Bronchial epithelial cell (primary cell): ENCODE data around the gene GGA3. TPM values are rescaled to one million over a fixed set of nuclear protein-coding genes. Genes with fewer than 3 reads are reported as not detected.
A peak's percentile ranks its signal among the peaks of the same experiment; 100 is the strongest.

Experiments
- DNase-seq: peaks from one replicate; pipeline ENCODE4 v3.0.0-alpha.2; 2010; ENCODE audit warnings: low read depth
- FAIRE-seq: peaks from 2 replicates; lab custom pipeline; 2011; peaks lifted over from hg19 to GRCh38; lab: Jason Lieb, UNC
- H3K27me3 ChIP-seq: 2 replicates; pipeline ENCODE4 v1.5.1; 2011; ENCODE audit warnings: low read length; ENCODE audit not compliant: control insufficient read depth, insufficient read depth
- H3K36me3 ChIP-seq: 2 replicates; pipeline ENCODE4 v1.5.1; 2011; ENCODE audit warnings: low read length; ENCODE audit not compliant: control insufficient read depth, insufficient read depth
- H3K4me3 ChIP-seq: 2 replicates; pipeline ENCODE4 v1.5.1; 2011; ENCODE audit warnings: mild to moderate bottlenecking, low read depth, low read length, control low read depth
- total RNA-seq: library from RNA; depleted of rRNA; stranded (reverse); fragments of >200 nt; gene quantifications from 2 replicates; pipeline ENCODE4 v1.2.1, GENCODE V29; 2014
- TF ChIP-seq, protein P1 (sequence below): IDR thresholded peaks from 2 replicates; pipeline ENCODE4 v1.5.1; 2011; ENCODE audit warnings: mild to moderate bottlenecking, moderate library complexity, low read length, control low read depth, inconsistent platforms; ENCODE audit not compliant: insufficient read depth, severe bottlenecking

The GGA3 gene
- total RNA-seq, 1 donor from 2014 or later = 14.5 TPM

DNA sequence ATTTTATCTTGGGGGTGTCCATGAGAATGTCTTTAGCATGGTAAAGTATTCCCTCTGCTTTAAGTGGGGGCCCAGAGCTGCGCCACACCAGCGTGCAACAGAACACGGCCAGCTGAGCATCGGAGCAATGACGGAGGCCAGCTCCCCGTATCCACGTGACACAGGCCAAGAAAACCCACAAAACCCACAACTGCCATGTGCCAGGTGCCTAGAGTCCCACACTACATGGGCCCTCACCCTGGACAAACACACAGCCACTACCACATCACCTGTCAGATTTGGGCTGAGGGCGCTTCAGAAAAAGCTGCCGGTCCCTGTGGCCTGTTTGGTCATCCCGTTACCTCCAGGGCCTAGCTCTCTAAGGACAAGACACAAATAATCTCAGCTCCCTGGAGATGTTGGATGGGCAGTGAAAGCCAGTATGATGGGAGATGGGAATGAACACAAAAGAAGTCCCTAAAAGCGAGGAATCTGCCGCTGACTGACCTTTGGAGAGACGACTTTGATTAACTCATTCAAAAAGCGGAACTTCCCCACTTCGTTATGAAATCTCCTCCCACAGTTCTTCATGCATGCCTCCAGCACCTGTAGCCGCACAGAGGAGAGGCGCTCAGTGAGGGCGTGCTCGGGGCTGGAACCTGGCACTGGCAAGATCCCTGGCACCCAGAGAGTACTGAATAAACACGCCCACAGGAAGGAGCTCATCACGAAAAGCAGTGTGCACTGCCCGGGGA is 17.1 kb downstream of the GGA3 start:
- peak; percentile 86 for FAIRE-seq
- Histone ChIP-seq H3K4me3 (no peak overlapping the region), H3K36me3 (peaks cover 44% of the 10 kb centered on the region), H3K27me3 (no peaks in the 10 kb centered on the region)
- DNase-seq = no peak
- TF ChIP-seq, protein P1, sequence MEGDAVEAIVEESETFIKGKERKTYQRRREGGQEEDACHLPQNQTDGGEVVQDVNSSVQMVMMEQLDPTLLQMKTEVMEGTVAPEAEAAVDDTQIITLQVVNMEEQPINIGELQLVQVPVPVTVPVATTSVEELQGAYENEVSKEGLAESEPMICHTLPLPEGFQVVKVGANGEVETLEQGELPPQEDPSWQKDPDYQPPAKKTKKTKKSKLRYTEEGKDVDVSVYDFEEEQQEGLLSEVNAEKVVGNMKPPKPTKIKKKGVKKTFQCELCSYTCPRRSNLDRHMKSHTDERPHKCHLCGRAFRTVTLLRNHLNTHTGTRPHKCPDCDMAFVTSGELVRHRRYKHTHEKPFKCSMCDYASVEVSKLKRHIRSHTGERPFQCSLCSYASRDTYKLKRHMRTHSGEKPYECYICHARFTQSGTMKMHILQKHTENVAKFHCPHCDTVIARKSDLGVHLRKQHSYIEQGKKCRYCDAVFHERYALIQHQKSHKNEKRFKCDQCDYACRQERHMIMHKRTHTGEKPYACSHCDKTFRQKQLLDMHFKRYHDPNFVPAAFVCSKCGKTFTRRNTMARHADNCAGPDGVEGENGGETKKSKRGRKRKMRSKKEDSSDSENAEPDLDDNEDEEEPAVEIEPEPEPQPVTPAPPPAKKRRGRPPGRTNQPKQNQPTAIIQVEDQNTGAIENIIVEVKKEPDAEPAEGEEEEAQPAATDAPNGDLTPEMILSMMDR = no peak

DNA sequence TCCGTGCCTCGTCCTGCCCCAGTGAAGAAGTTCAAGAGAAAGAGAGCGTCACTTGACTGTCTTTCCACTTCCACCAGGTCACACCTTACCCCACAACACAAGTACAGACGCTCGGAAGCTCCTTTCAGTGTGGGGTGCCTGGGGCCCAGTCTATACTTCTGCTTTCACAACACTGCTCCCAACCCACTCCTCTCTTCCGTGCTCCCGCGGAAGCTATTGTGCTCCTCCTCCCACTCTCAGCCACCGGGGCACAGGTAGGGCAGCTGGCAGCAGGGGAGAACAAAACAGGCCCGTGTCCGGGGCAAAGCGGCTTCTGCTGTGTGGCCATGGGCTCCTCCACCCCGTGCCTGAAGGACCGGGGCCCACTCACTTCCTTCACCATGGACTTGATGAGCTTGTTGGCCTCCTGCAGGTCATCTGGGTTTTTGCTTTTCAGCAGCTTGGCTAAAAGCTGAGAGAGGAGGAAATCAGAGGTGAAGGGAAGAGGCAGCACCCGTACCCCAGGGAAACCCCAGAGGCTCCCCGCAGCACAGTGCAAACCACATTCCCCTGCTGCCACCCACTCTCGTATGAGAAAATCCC is 18.9 kb downstream of the GGA3 start:
- Histone ChIP-seq H3K4me3 (no peak overlapping the region), H3K27me3 (no peaks in the 10 kb centered on the region), H3K36me3 (peaks cover 55% of the 10 kb centered on the region)
- FAIRE-seq = no peak
- DNase-seq = no peak
- TF ChIP-seq, protein P1 = no peak

DNA sequence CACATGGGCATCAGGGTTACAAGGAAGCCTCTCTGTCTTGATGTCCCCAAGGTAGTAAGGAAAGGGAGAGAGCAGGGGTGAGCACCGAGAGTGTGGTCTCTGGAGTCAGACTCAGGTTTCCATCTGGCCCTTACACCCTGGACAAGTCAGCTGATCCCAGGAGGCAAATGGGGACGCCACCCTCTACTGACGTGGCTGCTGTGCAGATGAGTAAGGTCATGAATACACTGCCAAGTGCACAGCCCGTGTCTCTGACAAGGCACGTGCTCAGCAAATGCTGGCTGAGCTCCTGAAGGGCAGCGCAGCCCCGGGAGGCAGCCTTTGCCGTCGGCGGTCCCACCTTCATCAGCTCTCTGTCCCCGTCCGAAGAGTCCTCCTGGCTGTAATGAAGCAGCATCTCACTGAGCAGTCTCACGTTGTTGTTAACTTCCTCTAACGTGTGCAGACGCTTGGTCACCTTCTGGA is 19.4 kb downstream of the GGA3 start:
- Histone ChIP-seq H3K27me3 (no peaks in the 10 kb centered on the region), H3K36me3 (peaks cover 59% of the 10 kb centered on the region), H3K4me3 (no peak overlapping the region)
- DNase-seq = no peak
- peak; percentile 60 for FAIRE-seq
- TF ChIP-seq, protein P1 = no peak

DNA sequence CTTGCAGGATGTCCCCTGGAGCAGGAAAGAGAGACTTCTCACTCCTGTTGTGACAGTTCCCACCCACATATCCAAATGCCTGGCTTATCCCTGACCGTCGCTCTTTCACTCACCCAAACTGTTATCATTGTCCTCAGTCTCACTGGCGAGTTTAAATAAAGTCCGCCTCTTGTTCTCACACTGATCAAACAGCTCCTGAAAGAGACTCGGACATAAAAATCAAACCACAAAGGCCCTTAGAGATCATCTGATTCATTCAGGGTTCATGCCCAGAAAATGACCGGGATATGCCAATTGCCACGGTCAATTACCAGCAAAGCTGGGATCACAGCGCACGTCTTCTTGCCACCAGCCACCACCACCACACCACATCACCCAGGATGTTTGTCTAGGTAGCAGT is 19.9 kb downstream of the GGA3 start:
- FAIRE-seq (no peak), DNase-seq (no peak)
- TF ChIP-seq, protein P1 = no peak
- H3K4me3 ChIP-seq = no peak overlapping the region
- H3K27me3 ChIP-seq = no peaks in the 10 kb centered on the region
- peaks cover 58% of the 10 kb centered on the region for H3K36me3 ChIP-seq

DNA sequence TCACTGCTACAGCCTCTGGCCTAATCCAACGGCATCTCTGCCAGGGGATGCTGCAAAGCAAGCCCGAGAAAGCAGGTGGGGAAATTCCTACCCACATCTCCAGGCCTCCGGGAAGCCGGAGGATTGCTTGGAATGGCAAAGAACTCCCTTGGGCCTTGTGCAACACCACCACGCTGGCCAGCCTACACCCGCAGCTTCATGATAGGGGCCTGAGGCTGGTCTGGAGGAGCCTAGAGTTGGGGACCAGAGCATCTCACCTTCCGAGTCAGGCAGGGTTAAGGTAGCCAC is 20.3 kb downstream of the GGA3 start:
- peaks cover 55% of the 10 kb centered on the region for H3K36me3 ChIP-seq
- no peak for DNase-seq
- H3K27me3 ChIP-seq = no peaks in the 10 kb centered on the region
- TF ChIP-seq, protein P1 = no peak
- FAIRE-seq = no peak
- H3K4me3 ChIP-seq = no peak overlapping the region
